GM21360 (cell line): Measurements from ENCODE around the gene ENTHD1.

ENCODE experiments used
- ATAC-seq: cut with Tn5 transposase; IDR thresholded peaks from one replicate; pipeline ENCODE4 v1.9.1; 2021; ENCODE audit warnings: mild to moderate bottlenecking, moderate library complexity; ENCODE audit not compliant: unreplicated experiment

ENTHD1 gene

GRCh38 chr22:39893526-39893925, at the start of gene ENTHD1:
Gene ENTHD1, minus strand, starts transcription at chr22:39893760. Its CDS starts 6,012 bp downstream, at chr22:39887748.
- no peak for ATAC-seq

- no peak for ATAC-seq
Measured at GRCh38 chr22:39943337-39943736, 49.8 kb upstream of the ENTHD1 start.

- ATAC-seq, result no peak
Measured at GRCh38 chr22:39942439-39943230, 49.1 kb upstream of the ENTHD1 start.

- no peak for ATAC-seq
Measured at GRCh38 chr22:39941601-39942000, 48.0 kb upstream of the ENTHD1 start.

GRCh38 chr22:39940757-39941305, 47.3 kb upstream of the ENTHD1 start:
- ATAC-seq, result no peak

GRCh38 chr22:39939830-39940229, 46.3 kb upstream of the ENTHD1 start:
- ATAC-seq, result no peak

- ATAC-seq, result no peak
Measured at GRCh38 chr22:39938509-39939111, 45.0 kb upstream of the ENTHD1 start.

- ATAC-seq, result no peak
Measured at GRCh38 chr22:39937906-39938305, 44.3 kb upstream of the ENTHD1 start.

- no peak for ATAC-seq
Measured at GRCh38 chr22:39936523-39937145, 43.1 kb upstream of the ENTHD1 start.

GRCh38 chr22:39935612-39936011, 42.1 kb upstream of the ENTHD1 start:
- no peak for ATAC-seq

- ATAC-seq, result no peak
Measured at GRCh38 chr22:39935116-39935515, 41.6 kb upstream of the ENTHD1 start.

- no peak for ATAC-seq
Measured at GRCh38 chr22:39933741-39934140, 40.2 kb upstream of the ENTHD1 start.

GRCh38 chr22:39932918-39933649, 39.5 kb upstream of the ENTHD1 start:
- no peak for ATAC-seq

- no peak for ATAC-seq
Measured at GRCh38 chr22:39932166-39932565, 38.6 kb upstream of the ENTHD1 start.

- ATAC-seq, result no peak
Measured at GRCh38 chr22:39931251-39931650, 37.7 kb upstream of the ENTHD1 start.

GRCh38 chr22:39928536-39929520, 35.3 kb upstream of the ENTHD1 start:
- ATAC-seq, result no peak

- ATAC-seq, result no peak
Measured at GRCh38 chr22:39927544-39927943, 34.0 kb upstream of the ENTHD1 start.

- ATAC-seq, result no peak
Measured at GRCh38 chr22:39926753-39927152, 33.2 kb upstream of the ENTHD1 start.

- no peak for ATAC-seq
Measured at GRCh38 chr22:39925909-39926679, 32.5 kb upstream of the ENTHD1 start.
